HG03442 (cell line): ENCODE measurements around the gene IER3.

Experiments
- ATAC-seq: cut with Tn5 transposase; IDR thresholded peaks from one replicate; pipeline ENCODE4 v1.9.1; 2021; ENCODE audit warnings: mild to moderate bottlenecking, moderate library complexity; ENCODE audit not compliant: unreplicated experiment

Gene IER3

DNA sequence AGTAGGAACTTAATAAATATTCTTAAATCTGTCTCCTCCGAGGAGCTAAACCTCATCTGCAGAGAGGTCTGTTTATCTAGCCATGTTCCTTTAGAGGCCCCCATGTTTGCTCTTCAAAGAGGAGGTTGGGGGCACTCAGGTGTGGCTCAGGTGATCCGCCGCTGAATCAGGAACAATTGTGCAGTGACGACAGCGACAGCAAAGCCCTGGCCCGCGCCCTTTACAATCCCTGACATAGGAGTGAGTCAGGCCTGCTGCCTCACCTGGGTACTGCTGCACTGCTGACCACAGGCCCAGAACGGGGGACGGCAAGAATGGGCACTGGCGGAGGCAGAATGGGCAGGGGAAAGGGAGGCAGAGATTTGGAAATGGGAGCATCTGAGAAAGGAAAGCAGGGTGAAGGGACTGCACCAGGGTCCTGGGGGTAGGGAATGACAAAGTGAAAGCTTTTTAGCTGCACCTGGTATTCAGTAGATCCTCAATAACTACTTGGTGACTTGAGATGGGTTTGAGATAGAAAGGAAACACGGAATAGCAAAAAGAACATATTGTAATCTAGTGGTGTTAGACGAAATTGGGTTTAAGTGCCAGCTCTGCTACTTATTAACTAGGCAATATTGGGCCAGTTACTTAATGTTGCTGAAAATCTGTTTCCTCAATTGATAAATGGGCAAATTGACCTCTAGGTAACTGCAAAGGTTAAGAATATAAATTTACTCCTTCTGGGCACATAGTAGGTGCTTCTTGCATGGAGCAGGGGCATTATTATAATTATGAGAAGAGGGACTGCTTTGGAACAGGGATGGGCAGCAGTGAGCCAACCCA is 5.4 kb upstream of the IER3 start:
- no peak for ATAC-seq

DNA sequence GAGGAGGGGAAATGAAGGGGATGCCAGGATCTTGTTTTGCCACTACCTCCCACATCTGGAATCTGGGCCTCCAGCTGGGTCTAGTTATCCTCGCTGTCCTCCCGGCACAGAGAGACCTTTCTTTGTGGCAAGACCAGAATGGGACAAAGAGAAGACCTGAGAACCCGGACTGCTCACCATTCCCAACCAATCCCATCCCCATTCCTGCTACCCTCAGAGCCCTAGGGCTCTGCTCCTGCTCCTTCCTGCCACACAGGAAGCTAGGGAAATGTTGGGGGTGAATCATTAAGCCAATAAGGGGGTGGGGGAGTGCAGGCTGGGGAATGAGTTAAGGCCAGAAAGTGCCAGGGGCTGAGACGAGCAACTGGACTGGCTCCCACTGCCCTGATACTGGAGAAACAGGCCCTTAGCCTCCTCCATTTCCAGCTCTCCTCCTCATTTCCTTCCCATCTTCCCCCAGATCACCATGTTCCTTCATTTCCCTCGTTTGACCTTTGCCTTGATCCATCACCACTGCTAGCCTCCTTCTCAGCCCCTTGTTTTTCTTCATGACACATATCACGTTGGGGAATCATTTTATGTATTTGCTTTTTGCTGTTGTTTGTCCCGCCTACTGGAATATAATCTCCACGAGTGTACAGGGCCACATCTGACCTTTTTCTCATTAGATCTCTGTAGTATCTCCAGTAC is 4.6 kb upstream of the IER3 start:
- ATAC-seq = no peak

DNA sequence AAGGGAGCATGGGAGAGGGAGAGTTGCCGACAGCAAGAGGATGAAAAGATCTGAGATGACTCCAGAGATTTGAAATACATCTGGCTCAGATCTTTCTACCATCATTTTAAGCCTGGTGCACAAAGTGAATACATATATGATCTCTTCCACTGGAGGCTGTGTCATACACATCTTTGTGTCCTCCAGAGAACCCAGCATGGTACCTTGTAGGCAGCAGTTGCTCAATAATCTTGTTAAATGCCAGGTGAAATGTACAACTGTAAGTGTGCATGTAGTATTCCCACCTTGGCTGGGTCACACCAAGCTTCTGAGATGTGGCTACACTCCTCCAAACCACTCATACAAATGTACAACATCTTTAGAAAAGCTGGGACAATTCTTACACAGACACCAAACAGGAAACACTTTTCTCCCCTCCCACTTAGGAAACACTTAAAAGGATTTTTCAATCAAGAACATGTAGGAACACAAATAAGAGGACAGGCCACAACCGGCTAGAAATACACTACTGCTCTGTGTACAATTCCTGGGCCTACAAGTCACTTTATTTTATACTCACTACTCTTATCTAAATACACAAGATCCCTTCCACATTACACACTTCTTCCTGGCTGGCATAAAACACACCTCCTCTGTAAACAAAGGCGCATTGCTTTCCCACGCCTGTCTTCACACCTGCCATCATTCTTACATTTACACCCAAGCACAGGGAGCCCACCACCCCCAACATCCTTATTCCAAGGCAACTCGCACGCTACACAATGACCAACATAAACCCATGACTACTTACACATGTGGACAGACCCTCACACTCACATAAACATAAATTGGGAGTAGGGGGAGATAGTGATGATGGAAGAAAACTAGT is 3.8 kb upstream of the IER3 start:
- no peak for ATAC-seq

DNA sequence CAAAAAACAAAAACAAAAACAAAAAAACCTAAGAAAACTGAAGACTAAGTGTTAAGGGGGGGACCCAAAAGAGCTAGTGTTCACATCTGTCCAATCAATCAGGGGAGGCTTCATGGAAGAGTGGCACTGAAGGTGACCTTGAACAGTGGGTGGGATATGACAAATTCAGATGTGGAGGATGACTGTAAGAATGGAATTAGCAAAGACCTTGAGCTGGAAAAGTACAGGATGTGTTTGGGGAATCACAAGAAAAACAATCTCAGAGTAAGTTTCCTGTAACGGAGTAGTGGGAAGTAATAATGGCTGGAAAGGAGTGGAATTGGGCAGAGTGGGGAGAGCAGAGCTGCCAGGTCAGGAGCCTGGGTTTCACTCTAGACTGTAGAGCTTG is 2.9 kb upstream of the IER3 start:
- ATAC-seq = no peak

DNA sequence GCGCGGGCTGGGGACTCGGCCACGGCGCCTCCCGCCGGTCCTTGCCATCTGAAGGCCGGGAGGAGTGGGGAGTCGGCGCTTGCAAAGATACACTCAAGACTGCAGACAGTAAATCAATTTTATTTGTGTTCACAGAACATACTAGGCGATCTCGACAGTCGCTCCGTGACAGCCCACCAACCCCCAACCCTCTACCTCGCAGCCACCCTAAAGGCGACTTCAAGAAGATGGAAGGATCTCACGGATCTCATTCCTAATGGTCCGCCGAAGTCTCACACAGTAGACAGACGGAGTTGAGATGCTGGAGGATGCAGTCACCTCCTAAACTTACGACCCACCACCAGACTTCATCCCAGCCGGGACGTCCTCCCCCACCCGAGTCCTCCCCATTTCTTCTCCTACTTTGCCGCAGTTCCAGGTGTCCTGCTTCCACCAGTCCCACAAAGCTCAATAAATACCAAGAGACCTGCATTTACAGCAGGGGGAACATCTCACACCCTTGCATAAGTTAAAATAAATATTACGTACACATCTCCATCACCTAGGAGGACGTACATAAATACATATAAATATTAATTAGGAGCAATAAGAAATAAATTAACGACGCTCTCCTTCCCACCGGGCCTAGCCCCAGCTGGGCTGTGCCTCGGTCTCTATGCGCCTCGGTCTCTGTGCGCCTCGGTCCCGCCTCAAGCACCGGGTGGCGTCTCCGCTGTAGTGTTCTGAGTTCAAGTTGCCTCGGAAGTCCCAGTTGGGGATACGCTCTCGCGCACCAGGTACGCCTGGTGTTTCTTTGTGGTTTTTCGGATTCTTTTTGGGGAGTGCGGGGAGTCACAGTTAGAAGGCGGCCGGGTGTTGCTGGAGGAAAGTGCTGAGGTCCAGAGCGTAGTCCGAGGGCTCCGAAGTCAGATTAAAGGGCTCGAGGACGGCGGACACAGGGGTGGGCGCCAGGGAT is 971 bp downstream of the IER3 start:
- no peak for ATAC-seq

DNA sequence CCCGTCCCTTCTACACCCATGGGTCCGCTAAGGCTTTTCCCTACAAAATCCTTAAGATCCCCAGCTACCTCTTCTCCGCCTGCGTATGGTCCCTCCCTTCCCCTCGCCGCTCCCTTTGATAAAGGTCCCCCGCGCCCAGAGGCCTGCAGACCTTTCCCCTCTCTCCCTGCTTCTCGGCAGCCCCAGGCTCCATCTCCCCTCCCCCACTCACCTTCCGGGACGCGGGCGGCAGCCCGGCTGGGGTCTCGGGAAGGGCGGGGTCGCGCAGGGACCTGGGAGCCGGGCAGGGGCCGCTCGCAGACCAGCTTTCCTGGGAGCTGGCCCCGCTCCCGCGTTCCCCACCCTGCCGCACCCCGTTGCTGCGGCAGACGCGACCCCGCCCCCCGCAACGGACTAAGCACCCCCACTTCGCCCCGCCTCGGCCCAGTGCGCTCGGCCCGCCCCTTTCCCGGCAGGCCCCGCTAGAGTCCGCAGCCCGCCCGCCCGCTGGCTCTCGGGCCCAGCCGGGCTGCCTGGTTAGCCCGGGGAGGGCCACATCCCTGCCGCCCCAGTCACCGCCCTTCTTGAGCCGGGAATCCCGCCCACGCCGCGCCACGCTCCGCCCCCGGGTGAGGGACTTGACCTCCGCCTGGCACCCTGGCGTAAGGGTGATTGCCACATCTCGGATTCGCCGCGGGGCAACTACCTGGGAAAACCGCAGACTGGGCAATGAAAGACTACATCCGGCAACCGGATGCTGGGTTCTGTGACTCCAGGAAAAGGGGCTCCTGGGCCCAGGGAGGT is 1.8 kb downstream of the IER3 start, which contains the start of gene FLOT1:
FLOT1 (minus strand) TSS at position 372 of the 783 bp plus-strand sequence. CDS start 498 bp downstream, outside the sequence.
- peak; percentile 59 for ATAC-seq

DNA sequence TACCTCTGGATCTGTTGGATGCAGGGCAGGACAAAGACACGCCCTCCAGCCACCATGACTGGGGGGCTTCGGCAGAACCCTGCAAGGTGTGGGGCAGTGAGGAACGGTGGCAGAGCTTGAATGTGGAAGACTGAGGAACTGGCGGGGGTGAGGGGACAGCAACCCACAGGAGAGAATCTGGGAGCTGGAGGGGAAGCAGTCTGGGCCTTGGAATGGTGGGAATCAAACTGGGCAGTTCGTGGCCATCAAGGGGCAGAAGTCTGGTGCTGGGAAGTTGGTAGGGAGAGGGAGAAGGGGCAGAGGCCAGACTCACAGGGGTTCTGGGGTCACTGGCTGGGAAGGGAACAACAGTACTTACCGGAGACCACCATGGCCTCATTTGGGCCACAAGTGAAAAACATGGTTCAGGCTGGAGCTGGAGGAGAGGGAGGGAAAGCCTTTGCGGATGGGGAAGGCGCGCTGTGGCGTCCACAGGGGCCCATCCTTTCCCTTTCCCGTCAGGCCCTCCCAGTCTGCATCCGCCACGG is 2.5 kb downstream of the IER3 start:
- no peak for ATAC-seq

DNA sequence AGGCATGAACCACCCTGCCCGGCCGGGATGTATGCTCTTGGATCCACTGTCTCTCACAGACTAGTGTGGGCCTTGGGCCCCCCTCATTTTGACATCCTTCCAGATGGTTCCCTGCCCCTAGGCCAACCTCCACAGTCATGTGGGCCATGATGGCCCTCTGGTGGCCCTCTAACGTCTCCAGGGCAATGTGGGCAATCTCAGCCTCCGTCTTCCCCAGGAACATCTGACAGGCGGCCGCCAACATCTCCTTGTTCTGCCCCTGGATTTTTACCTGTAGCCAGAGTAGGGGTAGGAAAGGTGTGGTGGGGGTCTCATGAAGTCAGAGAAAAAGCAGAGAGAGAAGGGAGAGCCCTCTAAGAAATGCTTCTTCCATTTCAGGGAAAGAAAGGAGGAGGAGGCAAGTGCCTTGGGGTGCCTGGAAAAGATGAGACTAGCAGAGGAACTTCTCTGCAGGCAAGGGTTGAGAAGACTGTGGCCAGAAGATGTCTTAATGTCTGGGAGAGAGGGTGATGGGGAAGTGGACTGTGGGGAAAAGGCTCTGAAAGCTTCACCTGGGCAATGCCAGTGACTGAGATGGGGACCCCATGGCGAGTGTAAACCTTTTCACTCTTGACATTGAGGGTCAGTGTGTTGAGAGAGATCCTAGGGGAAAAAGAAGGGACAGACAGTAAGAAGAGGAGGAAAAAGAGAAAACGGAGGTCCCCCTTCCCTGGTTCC is 3.1 kb downstream of the IER3 start:
- ATAC-seq = no peak

DNA sequence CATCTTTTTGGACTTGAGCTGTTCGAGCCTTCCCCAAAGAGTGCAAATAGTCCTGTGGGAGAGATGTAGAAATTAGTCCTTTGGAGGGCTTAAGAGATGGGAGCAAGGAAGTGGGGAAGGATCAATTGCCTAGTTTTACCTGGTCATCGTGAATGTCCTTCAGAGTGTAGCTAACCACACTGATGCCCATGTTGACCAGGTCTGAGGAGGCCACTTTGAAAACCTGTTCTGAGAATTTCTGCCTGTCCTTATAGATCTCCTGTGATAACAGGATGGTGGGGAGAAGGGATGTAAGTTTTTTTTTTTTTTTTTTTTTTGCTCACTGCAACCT is 3.8 kb downstream of the IER3 start:
- ATAC-seq = no peak

DNA sequence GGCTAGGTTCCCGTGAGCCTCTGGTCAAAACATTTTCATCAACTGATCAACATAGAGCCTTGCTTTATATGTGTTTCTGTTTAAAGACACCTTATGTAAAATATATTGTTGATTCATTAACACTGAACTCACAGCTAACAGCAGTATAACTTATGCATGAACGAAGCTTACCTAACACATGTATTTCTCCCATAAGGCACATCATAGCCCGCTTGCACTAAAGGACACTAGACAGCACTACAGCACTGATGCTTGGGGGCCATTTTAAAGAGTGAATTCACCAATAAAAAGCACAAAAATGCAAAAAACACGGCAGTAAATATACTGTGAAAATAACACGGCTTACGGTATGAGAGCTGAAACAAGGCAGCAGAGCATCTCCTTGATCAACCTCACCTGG is 5.8 kb downstream of the IER3 start:
- no peak for ATAC-seq

DNA sequence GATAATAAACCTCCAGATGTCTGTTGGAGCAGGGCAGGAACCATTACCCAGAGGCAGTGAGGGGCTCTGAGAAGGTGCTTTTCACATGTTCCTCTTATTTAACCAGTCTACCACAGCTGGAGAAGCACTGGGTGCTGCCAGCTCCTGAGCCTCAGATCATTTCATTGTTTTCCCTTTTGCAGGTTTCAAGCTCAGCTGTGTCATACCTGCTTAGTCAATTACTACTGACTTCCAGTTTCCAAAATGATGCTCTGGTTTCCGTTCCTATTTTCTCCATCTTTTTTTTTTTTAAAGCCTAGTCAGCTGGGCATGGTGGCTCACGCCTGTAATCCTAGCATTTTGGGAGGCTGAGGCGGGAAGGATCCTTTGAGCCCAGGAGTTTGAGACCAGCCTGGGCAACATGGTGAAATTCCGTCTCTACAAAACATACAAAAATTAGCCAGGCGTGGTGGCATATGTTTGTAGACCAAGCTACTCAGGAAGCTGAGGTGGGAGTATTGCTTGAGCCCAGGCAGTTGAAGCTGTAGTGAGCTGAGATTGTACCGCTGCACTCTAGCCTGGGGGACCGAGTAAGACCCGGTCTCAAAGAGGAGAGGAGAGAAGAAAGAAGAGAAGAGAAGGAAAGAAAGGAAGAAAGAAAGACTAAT is 8.6 kb downstream of the IER3 start:
- no peak for ATAC-seq

DNA sequence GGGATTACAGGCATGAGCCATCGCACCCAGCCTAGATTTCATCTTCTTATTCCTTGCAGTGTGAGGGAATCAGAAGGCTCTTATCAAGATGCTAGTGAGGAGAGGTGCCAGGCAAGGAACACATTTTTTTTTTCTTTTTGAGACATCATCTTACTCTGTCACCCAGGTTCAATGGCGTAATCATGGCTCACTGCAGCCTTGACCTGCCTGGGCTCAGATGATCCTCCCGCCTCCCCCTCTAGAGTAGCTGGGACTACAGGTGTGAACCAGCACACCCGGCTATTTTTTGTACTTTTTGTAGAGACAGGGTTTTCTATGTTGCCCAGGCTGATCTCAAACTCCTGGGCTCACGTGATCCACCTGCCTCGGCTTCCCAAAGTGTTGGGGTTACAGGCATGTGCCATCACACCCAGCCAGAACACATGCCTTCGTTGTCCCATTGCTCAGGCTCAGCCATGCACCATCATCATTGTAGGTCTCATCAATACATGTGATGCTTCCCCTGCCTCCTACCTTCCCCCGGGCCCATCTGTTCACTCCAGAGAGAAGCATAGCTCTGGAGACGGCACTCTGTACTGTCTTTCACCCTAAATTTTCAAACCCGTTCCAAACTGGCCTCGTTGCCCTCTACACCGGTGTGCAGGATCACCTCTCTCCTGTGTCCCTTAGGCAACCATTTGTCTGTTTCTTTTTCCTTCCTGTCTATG is 12.0 kb downstream of the IER3 start:
- ATAC-seq = no peak

DNA sequence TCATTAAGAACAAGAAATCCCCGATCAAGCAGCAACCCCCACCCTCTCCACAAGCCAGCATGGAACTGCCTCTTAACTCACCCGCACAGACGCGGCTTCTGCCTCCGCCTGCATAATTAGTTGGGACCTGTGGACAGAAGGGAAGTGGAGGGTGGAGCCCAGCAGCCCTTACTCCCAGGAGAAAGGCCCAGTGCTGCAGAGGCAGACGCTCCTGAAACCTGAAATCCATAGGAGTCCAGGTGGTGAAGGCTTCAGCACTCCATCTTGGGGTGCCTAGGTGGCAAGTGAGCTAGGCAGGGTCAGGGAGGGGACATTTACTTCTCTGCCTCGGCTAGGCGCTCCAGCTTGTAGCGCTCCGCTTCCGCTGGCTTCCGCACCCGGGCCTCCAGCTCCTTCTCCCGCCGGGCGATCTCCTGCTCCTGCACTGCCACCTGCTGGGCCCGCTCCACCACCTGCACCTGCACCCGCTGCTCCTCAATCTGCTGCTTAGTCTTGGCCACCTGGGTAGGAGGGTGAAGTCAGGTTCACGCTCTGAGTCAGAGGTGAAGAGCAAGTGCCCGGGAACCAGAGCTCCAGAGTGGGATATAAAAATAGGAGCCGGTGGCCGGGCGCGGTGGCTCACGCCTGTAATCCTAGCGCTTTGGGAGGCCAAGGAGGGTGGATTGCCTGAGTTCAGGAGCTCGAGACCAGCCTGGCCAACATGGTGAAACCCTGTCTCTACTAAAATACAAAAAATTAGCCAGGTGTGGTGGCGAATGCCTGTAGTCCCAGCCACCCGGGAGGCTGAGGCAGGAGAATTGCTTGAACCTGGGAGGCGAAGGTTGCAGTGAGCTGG is 13.5 kb downstream of the IER3 start:
- peak; percentile 49 for ATAC-seq

DNA sequence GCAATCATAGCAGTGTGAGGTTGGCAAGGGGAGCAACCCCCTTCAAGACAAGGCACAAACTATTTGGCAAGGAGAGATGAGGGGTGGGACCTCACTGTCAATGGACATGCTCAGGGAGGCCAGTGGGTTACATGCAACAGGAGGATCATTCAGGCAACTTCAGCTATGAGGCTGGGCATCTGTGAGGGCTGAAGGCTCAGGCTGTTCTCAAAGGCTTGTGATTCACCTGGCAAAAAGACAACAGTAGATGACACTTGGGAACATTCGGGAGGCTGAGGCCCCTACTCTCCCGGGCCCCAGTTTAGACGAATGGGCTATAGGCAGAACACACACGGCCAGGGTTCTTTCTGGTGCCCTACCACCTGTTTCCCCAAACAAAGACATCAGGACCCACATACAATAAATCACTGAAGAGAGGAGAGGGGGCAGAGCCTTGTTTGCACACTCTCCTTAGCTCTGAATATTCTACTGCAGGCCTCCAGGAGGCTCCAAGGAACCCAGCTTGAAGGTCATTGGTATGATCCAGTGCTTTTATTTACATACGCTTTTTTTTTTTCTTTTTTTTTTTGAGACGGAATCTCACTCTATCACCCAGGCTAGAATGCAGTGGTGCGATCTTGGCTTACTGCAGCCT is 16.3 kb downstream of the IER3 start:
- no peak for ATAC-seq

DNA sequence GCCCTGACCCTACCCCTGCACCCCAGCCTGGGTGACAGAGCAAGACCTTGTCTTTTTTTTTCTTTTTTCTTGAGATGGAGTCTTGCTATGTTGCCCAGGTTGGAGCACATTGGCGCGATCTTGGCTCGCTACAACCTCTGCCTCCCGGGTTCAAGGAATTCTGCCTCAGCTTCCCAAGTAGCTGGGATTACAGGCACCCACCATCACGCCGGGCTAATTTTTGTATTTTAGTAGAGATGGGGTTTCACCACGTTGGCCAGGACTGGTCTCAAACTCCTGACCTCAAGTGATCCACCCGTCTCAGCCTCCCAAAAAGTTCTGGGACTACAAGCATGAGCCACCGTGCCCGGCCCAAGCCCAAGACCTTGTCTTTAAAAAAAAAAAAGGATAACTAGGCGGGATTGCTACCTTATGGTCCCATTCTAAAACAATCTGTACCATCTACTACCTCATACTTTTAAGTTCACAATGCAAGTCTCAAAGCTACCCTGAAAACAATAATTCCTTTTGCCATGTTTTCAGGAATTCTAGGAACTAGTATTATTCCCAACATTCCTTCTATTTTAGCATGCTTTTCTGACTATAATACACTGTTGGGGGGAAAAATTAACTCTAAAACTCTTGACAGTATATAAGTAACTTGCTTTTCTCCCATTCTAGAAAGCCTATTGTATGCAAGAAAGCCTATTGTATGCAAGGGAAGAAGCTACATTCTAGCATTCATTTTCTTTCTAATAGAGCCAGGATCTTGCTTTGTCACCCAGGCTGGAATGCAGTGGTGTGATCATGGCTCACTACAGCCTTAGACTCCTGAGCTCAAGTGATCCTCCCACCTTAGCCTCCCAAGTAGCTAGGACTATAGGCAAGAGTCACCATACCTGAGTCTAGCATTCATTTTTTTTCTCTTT is 17.6 kb downstream of the IER3 start:
- ATAC-seq = no peak
